GM21825 (cell line): Measurements from ENCODE around the gene MRPS23.

Experiments
- ATAC-seq: cut with Tn5 transposase; IDR thresholded peaks from one replicate; pipeline ENCODE4 v1.9.1; 2021; ENCODE audit warnings: mild to moderate bottlenecking, moderate library complexity; ENCODE audit not compliant: unreplicated experiment

Gene MRPS23

GRCh38 chr17:57803021-57803420, 46.8 kb downstream of the MRPS23 start:
- no peak for ATAC-seq

DNA sequence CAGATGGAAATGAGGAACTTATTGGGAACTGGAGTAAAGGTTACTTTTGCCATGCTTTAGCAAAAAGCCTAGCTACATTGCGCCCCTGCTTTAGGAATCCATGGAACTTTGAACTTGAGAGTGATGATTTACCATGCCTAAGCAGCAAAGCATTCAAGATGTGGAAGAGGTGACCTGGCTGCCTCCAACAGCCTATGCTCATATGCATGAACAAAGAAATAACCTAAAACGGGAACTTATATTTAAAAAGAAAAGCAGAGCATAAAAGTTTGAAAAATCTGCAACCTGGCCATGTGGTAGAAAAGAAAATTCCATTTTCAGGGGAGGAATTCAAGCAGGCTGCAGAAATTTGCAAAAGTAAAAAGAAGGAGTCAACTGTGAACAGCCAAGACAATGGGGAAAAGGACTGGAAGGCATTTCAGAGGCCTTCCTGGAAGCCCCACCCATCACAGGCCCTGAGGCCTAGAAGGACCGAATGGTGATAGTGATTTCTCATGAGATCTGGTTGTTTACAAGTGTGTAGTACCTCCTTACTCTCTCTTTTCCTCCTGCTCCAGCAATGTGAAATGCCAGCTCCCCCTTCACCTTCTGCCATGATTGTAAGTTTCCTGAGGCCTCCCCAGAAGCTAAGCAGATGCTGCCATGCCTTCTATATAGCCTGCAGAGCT, 48.7 kb downstream of the MRPS23 start:
- ATAC-seq: no peak

DNA sequence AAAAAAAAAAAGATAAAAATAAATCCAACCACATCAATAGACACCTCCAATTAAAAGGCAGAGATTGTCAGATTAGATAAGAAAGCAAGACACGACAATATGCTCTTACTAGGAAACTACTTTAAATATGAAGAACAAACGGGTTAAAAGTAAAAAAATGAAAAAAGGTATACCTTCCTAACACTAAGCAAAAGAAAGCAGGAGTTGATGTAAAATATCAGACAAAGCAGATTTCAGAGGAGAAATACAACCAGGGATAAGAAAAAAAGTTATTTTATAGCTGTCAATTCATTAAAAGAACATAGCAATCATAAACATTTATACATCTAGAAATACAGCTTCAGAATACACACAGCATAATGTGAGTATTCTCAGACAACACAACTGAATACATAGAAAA, 55.0 kb downstream of the MRPS23 start:
- no peak for ATAC-seq

- ATAC-seq: no peak
These were observed 61.1 kb downstream of the MRPS23 start for GRCh38 chr17:57788725-57789124.

DNA sequence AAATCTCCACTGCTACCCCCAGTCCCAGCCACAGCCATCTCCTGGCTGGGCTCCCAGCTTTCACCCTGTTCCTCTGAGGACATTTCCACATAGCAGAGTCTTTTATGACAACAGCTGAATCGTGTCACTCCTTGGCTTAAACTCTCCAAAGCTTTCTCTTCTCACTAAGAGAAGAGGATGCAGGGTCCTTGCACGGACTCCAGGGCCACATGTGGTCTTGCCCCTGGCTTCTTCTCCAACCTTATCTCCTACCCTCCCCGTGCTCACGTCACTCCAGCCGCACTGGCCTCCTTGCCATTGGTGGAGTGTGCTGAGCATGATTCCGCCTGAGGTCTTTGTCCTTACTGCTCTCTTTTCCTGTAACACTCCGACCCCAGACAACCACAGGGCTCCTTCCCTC, 64.8 kb downstream of the MRPS23 start:
- no peak for ATAC-seq
